Superior temporal gyrus (tissue), 1 donor: ENCODE results near the gene DOC2B.
A peak's percentile ranks its signal among the peaks of the same experiment; 100 is the strongest.
"Not testable (repeated sequence)": the region's sequence is repeated elsewhere in the genome, so short reads cannot be mapped to it uniquely, and the experiment has no call there.

Source experiments
- DNase-seq: peaks from one replicate; pipeline ENCODE4 v3.0.0-alpha.2; 2016; ENCODE audit errors: extremely low spot score

The DOC2B gene

DNA sequence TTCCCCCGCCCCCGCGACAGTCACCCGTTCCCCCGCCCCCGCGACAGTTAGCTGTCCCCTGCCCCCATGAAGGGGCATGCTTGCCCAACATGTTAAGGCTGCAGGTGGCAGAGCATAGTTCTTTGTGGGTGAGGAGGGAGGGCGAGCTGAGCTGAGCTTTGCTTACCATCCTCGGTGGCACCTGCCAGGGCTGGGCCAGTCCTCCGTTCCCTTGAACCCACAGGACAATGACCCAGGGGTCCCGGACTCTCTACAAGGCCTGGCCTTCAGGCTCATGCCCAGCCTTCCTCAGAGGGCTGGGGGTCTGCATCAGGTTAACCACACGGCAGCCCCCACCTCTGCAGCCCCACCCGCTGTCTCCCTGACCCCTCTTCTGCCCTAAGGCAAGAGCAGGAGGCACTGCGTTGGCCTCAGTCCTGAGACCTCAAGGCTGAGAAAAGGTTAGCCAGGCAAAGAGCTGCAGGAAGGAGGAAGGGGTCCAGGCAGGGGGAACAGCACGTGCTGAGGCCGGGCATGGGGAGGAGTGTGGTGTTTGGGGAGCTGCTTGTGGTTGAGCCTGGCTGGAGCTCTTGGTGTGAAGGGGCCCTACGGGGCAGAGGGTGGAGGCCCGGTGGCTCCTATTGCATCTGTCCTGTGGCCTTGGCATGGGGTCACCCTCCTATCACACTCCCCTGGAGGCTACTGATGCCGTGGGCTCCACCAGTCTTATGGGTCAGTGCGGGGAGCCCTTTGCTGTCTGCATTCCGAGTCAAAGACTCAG lies 11.4 kb upstream of the DOC2B start:
- no peak for DNase-seq

DNA sequence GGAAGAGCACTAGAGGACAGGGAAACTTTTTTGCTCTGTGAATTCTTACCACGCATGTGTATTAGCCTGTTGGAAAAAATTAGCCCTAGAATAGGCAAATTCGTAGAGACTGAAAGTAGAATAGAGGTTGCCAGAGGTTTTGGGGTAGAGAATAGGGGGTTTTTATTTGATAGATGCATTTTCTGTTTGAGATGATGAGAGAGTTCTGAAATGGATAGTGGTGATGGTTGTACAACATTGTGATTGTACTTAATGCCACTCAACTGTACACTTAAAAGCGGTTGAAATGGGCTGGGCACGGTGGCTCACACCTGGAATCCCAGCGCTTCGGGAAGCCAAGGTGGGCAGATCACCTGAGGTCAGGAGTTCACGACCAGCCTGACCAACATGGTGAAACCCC lies 8.0 kb upstream of the DOC2B start:
- no peak for DNase-seq

DNA sequence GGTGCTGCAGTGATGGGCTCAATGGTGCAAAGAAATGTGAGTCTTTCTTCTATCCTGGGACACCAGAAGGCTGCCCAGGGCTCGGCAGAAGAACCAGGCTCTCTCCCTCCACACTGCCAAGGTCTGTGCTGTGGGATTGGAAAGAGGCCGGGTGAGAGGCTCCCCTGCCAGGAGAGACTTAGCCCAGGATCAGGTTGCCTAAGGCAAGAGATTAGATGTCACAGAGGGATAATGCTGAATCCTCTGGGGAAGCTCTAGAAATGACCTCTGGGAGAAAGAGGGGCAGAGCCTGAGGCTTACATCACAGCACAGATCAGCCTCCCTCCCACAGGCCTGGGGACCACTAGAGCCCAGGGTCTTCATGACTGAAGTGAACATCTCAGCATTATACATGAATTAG lies 5.7 kb upstream of the DOC2B start:
- no peak for DNase-seq

- no peak for DNase-seq
These were observed 4.1 kb upstream of the DOC2B start for GRCh38 chr17:185445-186138.

DNA sequence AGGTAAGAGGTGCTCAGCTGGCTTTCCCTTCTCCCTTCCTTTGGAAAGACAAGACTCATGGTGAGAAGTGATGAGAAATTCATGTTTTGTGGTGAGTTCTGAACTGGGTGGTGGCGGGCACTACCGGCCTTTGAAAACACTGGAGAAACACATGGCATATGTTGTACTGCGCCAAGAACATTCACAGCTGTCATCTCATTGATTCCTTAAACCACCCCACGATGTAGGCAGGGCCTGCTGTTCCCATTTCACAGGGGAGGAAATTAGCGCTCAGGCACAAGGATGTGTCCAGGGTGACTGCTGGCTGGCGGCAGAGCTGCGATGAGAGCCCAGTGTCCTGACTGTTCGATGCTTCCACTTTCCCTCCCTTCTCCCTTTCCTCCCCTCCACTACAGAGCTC lies 1.6 kb upstream of the DOC2B start:
- DNase-seq = peak; percentile 44

DNA sequence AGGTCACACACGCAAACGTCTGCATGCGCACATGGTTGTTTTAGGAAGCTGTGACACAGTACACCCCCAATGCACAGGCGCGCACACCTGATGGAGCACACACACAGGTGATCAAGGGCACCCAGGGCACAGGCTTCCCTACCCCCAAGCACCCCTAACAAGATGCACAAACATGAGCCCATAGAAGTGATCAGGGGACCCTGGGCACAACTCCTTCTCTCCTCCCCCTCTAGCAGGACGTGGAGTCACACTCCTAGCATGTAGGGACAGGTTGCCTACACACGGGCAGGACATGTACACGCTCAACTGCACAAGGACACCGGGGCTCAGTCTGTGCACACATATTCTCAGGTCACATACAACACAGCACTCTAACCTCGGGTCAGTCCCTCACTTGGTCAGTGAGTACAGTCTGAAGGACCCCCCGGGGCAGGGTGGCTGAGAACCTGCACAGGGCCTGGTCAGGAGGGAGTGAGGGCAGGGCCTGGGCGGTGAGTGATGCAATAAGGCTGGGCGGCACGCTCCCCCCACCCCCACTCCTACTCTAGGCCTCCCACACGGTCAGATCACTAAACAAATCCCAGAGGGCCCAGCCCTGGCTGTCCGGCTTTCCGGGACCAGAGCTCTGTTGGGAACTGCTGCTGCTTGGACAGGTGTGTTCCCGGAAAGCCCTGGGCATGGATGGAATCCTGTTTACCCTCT lies 751 bp upstream of the DOC2B start:
- no peak for DNase-seq

DNA sequence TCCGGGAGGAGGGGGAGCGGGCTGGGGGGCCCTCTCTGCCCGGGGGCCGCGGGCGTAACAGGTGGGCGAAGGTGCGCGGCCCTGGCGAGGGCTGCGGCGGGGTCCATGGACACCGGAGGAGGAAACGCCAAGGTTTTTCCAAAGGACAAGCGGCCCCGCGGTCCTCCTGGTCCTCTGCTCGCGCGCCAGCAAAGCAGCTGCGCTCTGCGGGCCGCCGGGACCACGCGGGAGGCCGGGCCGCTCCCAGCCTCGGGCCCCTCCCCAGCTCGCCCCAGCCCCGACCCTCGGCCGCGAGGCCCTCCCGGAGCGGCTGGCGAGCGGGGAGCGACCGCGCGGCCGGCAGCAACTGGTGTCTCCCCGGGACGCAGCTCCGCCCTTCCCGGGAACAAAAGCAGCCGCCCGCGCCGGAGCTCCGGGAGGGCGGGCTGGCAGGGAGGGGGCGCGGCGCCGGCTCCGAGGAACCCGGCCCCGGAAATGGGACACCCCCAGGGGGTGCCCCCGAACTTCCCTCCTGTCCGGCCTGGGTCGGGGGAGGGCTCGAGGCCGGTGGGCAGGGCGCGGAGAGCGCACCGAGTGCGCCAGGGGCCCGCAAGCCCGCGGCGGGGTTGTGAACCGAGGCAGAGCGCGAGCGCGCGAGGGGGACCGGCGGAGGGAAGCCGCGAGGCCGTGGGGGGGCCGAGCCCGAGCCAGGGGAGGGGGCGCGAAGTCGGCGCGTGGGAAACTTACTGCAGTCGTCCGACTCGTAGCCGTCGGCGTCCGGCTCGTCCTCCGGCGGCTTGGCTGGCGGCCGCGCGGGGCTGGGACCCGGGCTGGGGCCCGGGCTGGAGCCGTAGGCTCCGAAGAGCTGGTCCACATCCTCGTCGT lies 837 bp downstream of the DOC2B start:
- DNase-seq = no peak

GRCh38 chr17:179781-180380 lies 1.6 kb downstream of the DOC2B start:
- DNase-seq = no peak

- DNase-seq = no peak
These were observed 2.4 kb downstream of the DOC2B start for GRCh38 chr17:179066-179432.

DNA sequence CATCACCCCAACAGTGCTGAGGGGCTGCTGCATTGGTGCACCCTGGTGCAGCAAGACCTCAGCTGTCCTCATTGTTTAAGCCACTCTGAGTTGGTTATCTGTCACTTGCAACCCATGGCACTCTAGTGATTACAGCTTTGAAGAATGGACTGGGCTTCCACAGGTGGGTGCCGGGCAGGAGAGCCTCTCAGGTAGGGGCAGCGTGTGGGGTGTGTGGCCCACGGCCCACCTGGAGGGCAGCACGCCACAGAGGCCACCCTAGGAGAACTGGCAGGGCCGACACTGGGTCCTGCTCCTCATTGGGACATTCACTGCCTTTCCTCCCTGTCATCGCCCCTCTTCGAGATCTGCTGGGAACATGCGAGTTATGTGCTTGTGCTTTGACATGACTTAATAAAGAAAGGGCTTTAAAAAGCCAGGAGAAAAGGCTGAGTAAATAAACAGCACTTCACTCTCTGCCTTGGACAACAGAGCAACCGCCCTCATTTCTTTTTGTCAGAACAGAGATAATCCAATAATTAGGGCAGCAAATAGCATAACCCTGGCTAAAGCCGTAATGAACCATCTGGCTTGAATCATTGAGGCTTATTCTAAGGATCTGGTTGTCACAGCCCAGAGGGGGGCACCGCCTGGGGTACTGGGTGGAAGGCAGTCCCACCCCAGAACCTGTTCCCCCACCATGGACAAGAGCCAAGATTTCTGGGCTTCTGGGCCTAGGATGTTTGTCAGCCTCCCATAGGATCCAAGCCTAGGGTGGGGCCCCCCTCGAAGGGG lies 3.0 kb downstream of the DOC2B start:
- no peak for DNase-seq

DNA sequence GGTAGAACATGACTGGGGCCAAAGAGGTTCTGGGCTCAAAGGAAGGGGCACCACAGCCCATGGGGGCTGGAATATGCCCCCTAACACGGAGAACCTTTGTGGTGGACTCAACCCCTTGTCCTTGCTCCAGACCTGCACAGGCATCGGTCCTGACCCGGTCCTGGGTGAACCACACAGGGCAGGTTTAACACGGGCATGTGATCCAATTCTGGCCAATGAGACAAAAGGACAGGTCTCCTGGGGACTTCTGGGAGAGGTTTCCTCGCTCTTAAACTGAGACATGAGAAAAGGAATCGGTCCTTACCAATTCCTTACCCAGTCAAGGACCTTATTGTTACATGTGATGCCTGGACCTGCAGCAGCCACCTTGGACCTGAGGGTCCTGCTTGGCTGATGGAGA lies 3.7 kb downstream of the DOC2B start:
- DNase-seq = no peak

DNA sequence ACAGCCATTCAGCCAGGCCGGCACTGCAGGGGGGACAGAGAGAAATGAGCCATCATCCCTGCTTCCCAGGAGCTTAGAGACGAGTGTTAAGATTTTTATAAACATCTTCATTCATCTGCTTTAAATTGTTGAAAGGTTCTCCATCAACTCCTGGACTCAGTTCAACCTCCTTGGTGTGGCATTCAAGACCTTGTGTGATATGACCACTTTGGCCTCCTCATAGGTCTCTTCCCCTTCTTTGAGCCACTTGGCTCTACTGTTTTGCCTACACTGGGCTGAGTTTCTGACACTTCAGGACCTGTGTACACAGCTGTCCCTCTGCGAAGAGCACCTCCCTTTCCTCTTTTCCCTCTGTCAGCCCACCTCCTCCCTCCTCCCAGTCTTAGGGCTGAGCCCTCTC lies 4.3 kb downstream of the DOC2B start:
- DNase-seq = no peak

- no peak for DNase-seq
These were observed 8.1 kb downstream of the DOC2B start for GRCh38 chr17:173166-173911.

DNA sequence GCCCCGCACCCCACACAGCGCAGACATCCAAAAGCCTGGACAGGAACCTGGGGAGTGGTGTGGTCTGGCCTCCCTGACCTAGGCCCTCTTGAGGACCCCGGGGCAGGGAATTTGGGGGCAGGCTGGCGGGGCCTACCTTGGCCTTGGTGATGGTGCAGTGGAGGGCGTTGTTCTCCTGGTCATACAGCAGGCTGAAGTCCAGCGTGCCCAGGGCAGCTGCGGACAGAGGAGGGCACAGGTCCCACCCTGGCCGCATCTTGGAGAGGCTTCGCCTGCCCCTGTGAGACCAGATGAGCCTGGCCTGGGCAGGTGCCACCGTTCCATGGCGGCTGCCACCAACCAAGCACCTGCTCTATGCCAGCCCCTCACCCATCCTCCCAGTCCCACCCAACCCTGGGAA lies 9.0 kb downstream of the DOC2B start:
- no peak for DNase-seq

DNA sequence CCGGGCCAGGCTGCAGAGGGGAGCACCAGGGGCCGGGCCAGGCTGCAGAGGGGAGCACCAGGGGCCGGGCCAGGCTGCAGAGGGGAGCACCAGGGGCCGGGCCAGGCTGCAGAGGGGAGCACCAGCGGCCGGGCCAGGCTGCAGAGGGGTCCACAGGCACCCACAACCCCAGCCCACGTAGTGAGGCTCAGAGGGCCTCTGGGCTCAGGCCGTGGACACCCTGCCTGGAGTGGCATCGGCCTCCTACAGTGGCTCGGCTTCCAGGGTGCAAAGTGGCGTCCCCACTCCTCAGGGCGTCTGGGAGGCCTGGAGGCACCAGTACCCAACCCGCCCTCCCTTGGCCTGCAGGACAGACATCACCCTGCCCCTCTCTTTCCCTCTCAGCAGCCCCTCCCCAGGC lies 9.6 kb downstream of the DOC2B start:
- no peak for DNase-seq

DNA sequence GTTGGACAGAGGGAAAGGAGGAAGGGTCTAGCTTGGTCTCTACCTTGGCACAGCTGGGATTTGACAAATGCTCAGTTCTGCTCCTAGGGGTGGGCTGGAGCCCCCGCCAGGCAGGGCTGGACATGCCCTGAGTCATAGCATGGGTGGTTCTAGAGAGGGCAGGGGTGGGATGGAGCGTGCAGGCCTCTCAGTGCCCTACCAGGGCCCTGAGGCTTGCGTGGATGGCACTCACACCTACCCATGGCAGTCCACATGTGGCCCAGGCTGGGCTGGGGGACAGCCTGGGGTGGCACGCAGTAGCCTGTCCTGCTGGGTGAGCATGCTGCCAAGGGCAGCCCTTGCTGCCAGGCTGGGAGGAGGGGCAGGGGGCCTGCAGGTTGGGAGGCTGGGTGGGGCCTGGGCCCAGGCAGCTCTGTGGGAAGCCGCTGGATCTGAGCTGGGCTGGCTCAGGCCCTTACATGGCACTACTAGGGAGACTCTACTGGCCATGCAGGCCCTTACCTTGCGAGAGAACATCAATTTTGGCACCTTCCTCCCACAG lies 11.2 kb downstream of the DOC2B start:
- DNase-seq = no peak

GRCh38 chr17:168614-169013 lies 12.8 kb downstream of the DOC2B start:
- not testable (repeated sequence) for DNase-seq

DNA sequence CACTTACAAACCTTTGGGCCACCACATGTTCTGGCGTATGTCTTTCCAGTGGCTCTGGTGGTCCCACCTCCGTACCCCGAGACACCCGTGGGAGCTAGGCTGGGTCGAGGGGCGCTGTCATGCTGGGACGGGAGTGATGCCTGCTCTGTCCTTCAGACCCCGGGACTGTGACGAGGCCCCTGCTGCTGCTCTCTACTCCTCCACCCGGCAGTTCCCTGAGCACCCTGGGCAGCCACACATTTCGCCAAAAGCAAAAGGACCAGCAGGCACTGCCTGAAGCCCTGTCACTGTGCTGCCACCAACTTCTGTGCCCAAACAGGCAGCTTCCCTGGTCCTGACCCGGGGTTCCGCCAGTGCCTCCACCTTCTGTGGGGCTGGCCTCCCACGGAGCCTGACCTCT lies 15.5 kb downstream of the DOC2B start:
- no peak for DNase-seq

DNA sequence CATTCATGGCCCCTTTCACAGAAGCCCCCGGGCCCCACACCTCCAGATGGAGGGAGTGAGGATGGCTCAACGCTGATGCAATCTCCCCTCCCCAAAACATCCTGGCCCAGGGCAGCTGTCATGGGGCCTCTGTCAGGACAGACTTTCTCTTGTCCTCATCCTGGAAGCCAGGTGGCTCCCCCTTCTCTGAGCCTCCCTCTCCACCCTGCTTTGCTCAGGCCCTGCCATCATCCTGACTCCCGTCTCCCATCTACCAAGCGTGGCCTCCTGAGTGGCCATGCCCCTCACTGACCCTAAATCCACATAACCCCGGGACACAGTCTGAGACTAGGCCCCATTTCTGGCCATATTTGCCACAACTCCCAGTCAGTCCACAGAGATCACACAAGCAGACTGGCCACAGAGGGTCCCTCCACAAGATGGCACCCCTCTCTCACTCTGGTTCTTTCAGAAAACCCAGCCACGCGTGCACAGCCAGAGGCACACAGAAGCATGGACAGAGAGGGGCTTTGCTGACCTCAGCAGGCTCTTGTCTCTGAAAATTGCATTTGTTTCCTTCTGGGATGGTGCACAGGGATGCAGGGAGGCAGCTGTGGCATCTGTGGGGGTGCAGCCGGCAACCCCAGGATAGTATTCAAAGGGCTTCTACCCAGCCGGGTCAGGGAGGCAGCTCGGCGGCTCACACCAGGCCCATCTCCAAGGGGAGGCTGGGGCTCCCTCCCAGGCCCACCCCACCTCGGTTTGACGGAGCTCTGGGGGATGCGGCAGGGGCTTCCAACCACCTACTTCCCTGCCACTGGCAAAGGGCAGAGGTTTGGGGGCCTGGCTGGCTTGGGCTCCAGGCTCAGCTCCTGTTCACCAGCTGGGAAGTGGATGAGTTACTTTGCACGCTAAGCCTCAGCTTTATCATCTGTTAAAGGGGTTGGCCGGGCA lies 16.9 kb downstream of the DOC2B start:
- DNase-seq = peak; percentile 81
